AG04450 (cell line): ENCODE measurements around the gene ADAMTS17. TPM values are rescaled to one million over a fixed set of nuclear protein-coding genes. Genes with fewer than 3 reads are reported as not detected.

Source experiments
- CTCF ChIA-PET: fragments of 300-600, 350-600 bp; formaldehyde crosslinking; extraction: SDS; loops from one replicate; lab custom pipeline; 2022; ENCODE audit warnings: antibody characterized with exemption, inconsistent platforms; lab: Charles Lee
- POLR2A ChIA-PET: fragments of 350-600 bp; formaldehyde crosslinking; extraction: SDS; loops from one replicate; lab custom pipeline; 2021; ENCODE audit warnings: antibody characterized with exemption, inconsistent platforms; lab: Yijun Ruan, JAX
- DNase-seq: peaks from one replicate; pipeline ENCODE4 v3.0.0-alpha.2; 2011; ENCODE audit warnings: low read depth, low spot score
- H3K27ac ChIP-seq: one replicate; pipeline ENCODE4 v1.5.1; 2012; ENCODE audit warnings: low read depth, low read length, control low read depth
- H3K27me3 ChIP-seq: one replicate; pipeline ENCODE4 v1.6.0; 2012; ENCODE audit warnings: low read length; ENCODE audit not compliant: control insufficient read depth, insufficient read depth
- H3K4me3 ChIP-seq: 2 replicates; pipeline ENCODE4 v1.5.1; 2011; ENCODE audit warnings: mild to moderate bottlenecking, low read depth, low read length, control low read depth
- H3K9me3 ChIP-seq: 2 replicates; pipeline ENCODE4 v1.5.1; 2012; ENCODE audit warnings: low read length; ENCODE audit not compliant: control insufficient read depth, insufficient read depth
- CTCF ChIP-seq: IDR thresholded peaks from 2 replicates; pipeline ENCODE4 v1.5.1; 2011; ENCODE audit warnings: low read depth, low read length, control low read depth, inconsistent platforms
- polyA plus RNA-seq: library from polyadenylated mRNA; depleted of rRNA; stranded (reverse); fragments of >200 nt; gene quantifications from 2 replicates; pipeline ENCODE4 v1.2.3, GENCODE V29; 2011

The ADAMTS17 gene
- polyA plus RNA-seq, 1 experiment, result 0.06 TPM

- no peak overlapping the region for H3K27ac ChIP-seq
- no peak for DNase-seq
- peaks cover 53% of the 10 kb centered on the region for H3K9me3 ChIP-seq
- POLR2A ChIA-PET, result no interaction called here
- CTCF ChIA-PET, result no interaction called here
- no peak overlapping the region for H3K4me3 ChIP-seq
- TF ChIP-seq CTCF, result no peak
- no peaks in the 10 kb centered on the region for H3K27me3 ChIP-seq
Observed at GRCh38 chr15:100226107-100226506, 115.7 kb downstream of the ADAMTS17 start.

- CTCF ChIA-PET, result no interaction called here
- DNase-seq, result no peak
- TF ChIP-seq CTCF, result no peak
- H3K27me3 ChIP-seq, result no peaks in the 10 kb centered on the region
- no peak overlapping the region for H3K4me3 ChIP-seq
- H3K9me3 ChIP-seq, result peaks cover 43% of the 10 kb centered on the region
- POLR2A ChIA-PET, result no interaction called here
- no peak overlapping the region for H3K27ac ChIP-seq
Observed at GRCh38 chr15:100224206-100225185, 117.3 kb downstream of the ADAMTS17 start.

- H3K27ac ChIP-seq, result no peak overlapping the region
- CTCF ChIA-PET, result no interaction called here
- POLR2A ChIA-PET, result no interaction called here
- no peaks in the 10 kb centered on the region for H3K27me3 ChIP-seq
- TF ChIP-seq CTCF, result no peak
- no peak overlapping the region for H3K4me3 ChIP-seq
- DNase-seq, result no peak
- H3K9me3 ChIP-seq, result peaks cover 26% of the 10 kb centered on the region
Observed at GRCh38 chr15:100222349-100222715, 119.4 kb downstream of the ADAMTS17 start.

- no peak overlapping the region for H3K27ac ChIP-seq
- H3K9me3 ChIP-seq, result peaks cover 28% of the 10 kb centered on the region
- no peaks in the 10 kb centered on the region for H3K27me3 ChIP-seq
- no peak for TF ChIP-seq CTCF
- DNase-seq, result no peak
- POLR2A ChIA-PET, result no interaction called here
- CTCF ChIA-PET, result no interaction called here
- H3K4me3 ChIP-seq, result no peak overlapping the region
Observed at GRCh38 chr15:100221471-100222348, 120.1 kb downstream of the ADAMTS17 start.
